SK-N-SH treated with all-trans-retinoic acid at 6 μM for 48 hours (cell line): ENCODE measurements around the gene C1D.

ENCODE experiments used
- ATAC-seq: fragments of 200-7000 bp; cut with Tn5 transposase; 3 replicates; pipeline ENCODE4 v1.9.1; 2020; ENCODE audit warnings: mild to moderate bottlenecking, moderate library complexity
- BACH2 ChIP-seq: fragments of 250-450 bp; sonication (Bioruptor Pico); IDR thresholded peaks from 2 replicates; pipeline ENCODE4 v1.9.0; 2021; ENCODE audit warnings: mild to moderate bottlenecking, borderline replicate concordance
- CSDC2 ChIP-seq: fragments of 250-450 bp; sonication (Bioruptor Pico); IDR thresholded peaks from 2 replicates; pipeline ENCODE4 v1.5.0; 2020; ENCODE audit warnings: mild to moderate bottlenecking, moderate library complexity
- ESRRG ChIP-seq: fragments of 250-450 bp; sonication (Bioruptor Pico); IDR thresholded peaks from 2 replicates; pipeline ENCODE4 v1.6.1; 2021; ENCODE audit warnings: mild to moderate bottlenecking
- GLIS3 ChIP-seq: fragments of 250-450 bp; sonication (Bioruptor Pico); IDR thresholded peaks from 2 replicates; pipeline ENCODE4 v1.5.0; 2020; ENCODE audit warnings: mild to moderate bottlenecking, moderate library complexity
- ISL1 ChIP-seq: fragments of 250-450 bp; sonication (Bioruptor Pico); IDR thresholded peaks from 2 replicates; pipeline ENCODE4 v2.1.2; 2022; ENCODE audit warnings: mild to moderate bottlenecking, moderate library complexity
- OSR1 ChIP-seq: fragments of 250-450 bp; sonication (Bioruptor Pico); IDR thresholded peaks from 2 replicates; pipeline ENCODE4 v1.8.0; 2022; ENCODE audit warnings: moderate library complexity, mild to moderate bottlenecking, inconsistent platforms
- POU6F1 ChIP-seq: fragments of 250-450 bp; sonication (Bioruptor Pico); IDR thresholded peaks from 2 replicates; pipeline ENCODE4 v1.8.0; 2021; ENCODE audit warnings: low read depth, mild to moderate bottlenecking, moderate library complexity, borderline replicate concordance
- PPARA ChIP-seq: fragments of 250-450 bp; sonication (Bioruptor Pico); IDR thresholded peaks from 2 replicates; pipeline ENCODE4 v1.5.0; 2020; ENCODE audit warnings: mild to moderate bottlenecking, borderline replicate concordance
- RARB ChIP-seq: fragments of 250-450 bp; sonication (Bioruptor Pico); IDR thresholded peaks from 2 replicates; pipeline ENCODE4 v1.8.0; 2021; ENCODE audit warnings: mild to moderate bottlenecking, moderate library complexity
- TCF4 ChIP-seq: fragments of 250-450 bp; sonication (Bioruptor Pico); IDR thresholded peaks from 2 replicates; pipeline ENCODE4 v1.8.0; 2021; ENCODE audit warnings: mild to moderate bottlenecking, moderate library complexity, borderline replicate concordance
- TOX ChIP-seq: fragments of 250-450 bp; sonication (Bioruptor Pico); IDR thresholded peaks from 2 replicates; pipeline ENCODE4 v1.8.0; 2021; ENCODE audit warnings: mild to moderate bottlenecking, moderate library complexity, borderline replicate concordance
- TSHZ2 ChIP-seq: fragments of 250-450 bp; sonication (Bioruptor Pico); IDR thresholded peaks from 2 replicates; pipeline ENCODE4 v1.5.0; 2020; ENCODE audit warnings: mild to moderate bottlenecking, moderate library complexity
- ZC3H10 ChIP-seq: fragments of 250-450 bp; sonication (Bioruptor Pico); IDR thresholded peaks from 2 replicates; pipeline ENCODE4 v1.5.1; 2021; ENCODE audit warnings: mild to moderate bottlenecking, moderate library complexity
- ZFP3 ChIP-seq: fragments of 250-450 bp; sonication (Bioruptor Pico); IDR thresholded peaks from 2 replicates; pipeline ENCODE4 v1.5.0; 2020; ENCODE audit warnings: mild to moderate bottlenecking, moderate library complexity
- ZFP30 ChIP-seq: fragments of 450-650 bp; formaldehyde crosslinking; IDR thresholded peaks from 2 replicates; pipeline ENCODE4 v1.5.0; 2022; ENCODE audit warnings: mild to moderate bottlenecking, moderate library complexity
- ZNF70 ChIP-seq: fragments of 450-650 bp; formaldehyde crosslinking; IDR thresholded peaks from 2 replicates; pipeline ENCODE4 v1.5.0; 2020; ENCODE audit warnings: mild to moderate bottlenecking, moderate library complexity
- ZNF8 ChIP-seq: fragments of 450-650 bp; formaldehyde crosslinking; IDR thresholded peaks from 2 replicates; pipeline ENCODE4 v1.5.0; 2020; ENCODE audit warnings: mild to moderate bottlenecking, moderate library complexity
- TF ChIP-seq, protein P1 (sequence below): fragments of 250-450 bp; sonication (Bioruptor Pico); IDR thresholded peaks from 2 replicates; pipeline ENCODE4 v1.8.0; 2020; ENCODE audit warnings: mild to moderate bottlenecking, moderate library complexity, borderline replicate concordance
- TF ChIP-seq, protein P2 (sequence below): fragments of 250-450 bp; sonication (Bioruptor Pico); IDR thresholded peaks from 2 replicates; pipeline ENCODE4 v1.5.1; 2020; ENCODE audit warnings: low read depth, mild to moderate bottlenecking, moderate library complexity
- TF ChIP-seq, protein P3 (sequence below): fragments of 250-450 bp; sonication (Bioruptor Pico); IDR thresholded peaks from 2 replicates; pipeline ENCODE4 v1.5.1; 2021; ENCODE audit warnings: mild to moderate bottlenecking, moderate library complexity

C1D gene

GRCh38 chr2:68045342-68045741 lies 17.5 kb downstream of the C1D start (continued):
- peak; percentile 15; the same call in 1 of the 2 replicates for TF ChIP-seq ZNF8 (CRISPR knock-in tag)
- peak; percentile 93 for TF ChIP-seq ESRRG (CRISPR knock-in tag)
- TF ChIP-seq GLIS3 (CRISPR knock-in tag): peak; percentile 95; the same call in 1 of the 2 replicates
- TF ChIP-seq ZFP30: no peak

DNA sequence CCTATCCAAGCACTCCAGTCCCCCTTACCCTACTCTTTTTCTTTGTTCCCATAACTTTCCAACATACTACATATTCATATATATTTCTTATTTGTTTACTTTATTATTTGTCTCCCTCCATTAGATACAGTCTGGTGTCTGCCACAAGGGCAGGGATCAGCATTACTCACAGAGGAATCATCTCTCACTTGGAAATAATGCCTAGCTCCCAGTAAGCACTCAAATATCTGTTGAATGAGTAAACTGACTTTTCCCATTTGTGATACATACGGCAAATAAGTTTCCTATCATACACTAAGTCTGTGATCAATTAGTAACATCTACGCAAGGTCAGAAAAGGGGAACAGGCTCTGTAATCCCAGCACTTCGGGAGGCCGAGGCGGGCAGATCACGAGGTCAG lies 18.7 kb downstream of the C1D start:
- TF ChIP-seq, protein P1, sequence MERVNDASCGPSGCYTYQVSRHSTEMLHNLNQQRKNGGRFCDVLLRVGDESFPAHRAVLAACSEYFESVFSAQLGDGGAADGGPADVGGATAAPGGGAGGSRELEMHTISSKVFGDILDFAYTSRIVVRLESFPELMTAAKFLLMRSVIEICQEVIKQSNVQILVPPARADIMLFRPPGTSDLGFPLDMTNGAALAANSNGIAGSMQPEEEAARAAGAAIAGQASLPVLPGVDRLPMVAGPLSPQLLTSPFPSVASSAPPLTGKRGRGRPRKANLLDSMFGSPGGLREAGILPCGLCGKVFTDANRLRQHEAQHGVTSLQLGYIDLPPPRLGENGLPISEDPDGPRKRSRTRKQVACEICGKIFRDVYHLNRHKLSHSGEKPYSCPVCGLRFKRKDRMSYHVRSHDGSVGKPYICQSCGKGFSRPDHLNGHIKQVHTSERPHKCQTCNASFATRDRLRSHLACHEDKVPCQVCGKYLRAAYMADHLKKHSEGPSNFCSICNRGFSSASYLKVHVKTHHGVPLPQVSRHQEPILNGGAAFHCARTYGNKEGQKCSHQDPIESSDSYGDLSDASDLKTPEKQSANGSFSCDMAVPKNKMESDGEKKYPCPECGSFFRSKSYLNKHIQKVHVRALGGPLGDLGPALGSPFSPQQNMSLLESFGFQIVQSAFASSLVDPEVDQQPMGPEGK: no peak
- TF ChIP-seq ISL1 (CRISPR knock-in tag) (peak; percentile 23), ZC3H10 (CRISPR knock-in tag) (peak; percentile 60; the same call in 1 of the 2 replicates), ZFP3 (CRISPR knock-in tag) (no peak)
- TF ChIP-seq, all 23 proteins: peak for 2
- ATAC-seq: peak; percentile 61

GRCh38 chr2:68043695-68044094 lies 19.1 kb downstream of the C1D start:
- no peak for TF ChIP-seq CSDC2 (CRISPR knock-in tag)
- no peak for TF ChIP-seq GLIS3 (CRISPR knock-in tag)
- no peak for TF ChIP-seq ZNF8 (CRISPR knock-in tag)
- no peak for TF ChIP-seq POU6F1 (CRISPR knock-in tag)
- no peak for TF ChIP-seq TSHZ2 (CRISPR knock-in tag)
- no peak for TF ChIP-seq RARB (CRISPR knock-in tag)
- TF ChIP-seq, protein P2, sequence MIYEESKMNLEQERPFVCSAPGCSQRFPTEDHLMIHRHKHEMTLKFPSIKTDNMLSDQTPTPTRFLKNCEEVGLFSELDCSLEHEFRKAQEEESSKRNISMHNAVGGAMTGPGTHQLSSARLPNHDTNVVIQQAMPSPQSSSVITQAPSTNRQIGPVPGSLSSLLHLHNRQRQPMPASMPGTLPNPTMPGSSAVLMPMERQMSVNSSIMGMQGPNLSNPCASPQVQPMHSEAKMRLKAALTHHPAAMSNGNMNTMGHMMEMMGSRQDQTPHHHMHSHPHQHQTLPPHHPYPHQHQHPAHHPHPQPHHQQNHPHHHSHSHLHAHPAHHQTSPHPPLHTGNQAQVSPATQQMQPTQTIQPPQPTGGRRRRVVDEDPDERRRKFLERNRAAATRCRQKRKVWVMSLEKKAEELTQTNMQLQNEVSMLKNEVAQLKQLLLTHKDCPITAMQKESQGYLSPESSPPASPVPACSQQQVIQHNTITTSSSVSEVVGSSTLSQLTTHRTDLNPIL (CRISPR knock-in tag): no peak
- TF ChIP-seq ZC3H10 (CRISPR knock-in tag): no peak
- TF ChIP-seq, protein P3, sequence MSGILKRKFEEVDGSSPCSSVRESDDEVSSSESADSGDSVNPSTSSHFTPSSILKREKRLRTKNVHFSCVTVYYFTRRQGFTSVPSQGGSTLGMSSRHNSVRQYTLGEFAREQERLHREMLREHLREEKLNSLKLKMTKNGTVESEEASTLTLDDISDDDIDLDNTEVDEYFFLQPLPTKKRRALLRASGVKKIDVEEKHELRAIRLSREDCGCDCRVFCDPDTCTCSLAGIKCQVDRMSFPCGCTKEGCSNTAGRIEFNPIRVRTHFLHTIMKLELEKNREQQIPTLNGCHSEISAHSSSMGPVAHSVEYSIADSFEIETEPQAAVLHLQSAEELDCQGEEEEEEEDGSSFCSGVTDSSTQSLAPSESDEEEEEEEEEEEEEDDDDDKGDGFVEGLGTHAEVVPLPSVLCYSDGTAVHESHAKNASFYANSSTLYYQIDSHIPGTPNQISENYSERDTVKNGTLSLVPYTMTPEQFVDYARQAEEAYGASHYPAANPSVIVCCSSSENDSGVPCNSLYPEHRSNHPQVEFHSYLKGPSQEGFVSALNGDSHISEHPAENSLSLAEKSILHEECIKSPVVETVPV: no peak
- TF ChIP-seq OSR1: no peak
- no peak for TF ChIP-seq TCF4 (CRISPR knock-in tag)
- TF ChIP-seq ZFP3 (CRISPR knock-in tag): no peak
- no peak for TF ChIP-seq ZNF70
- peak; percentile 3 for ATAC-seq

GRCh38 chr2:68043032-68043431 lies 19.8 kb downstream of the C1D start:
- no peak for TF ChIP-seq ISL1 (CRISPR knock-in tag)
- no peak for TF ChIP-seq PPARA (CRISPR knock-in tag)
- TF ChIP-seq ZFP3 (CRISPR knock-in tag): no peak
- no peak for TF ChIP-seq RARB (CRISPR knock-in tag)
- no peak for ATAC-seq

DNA sequence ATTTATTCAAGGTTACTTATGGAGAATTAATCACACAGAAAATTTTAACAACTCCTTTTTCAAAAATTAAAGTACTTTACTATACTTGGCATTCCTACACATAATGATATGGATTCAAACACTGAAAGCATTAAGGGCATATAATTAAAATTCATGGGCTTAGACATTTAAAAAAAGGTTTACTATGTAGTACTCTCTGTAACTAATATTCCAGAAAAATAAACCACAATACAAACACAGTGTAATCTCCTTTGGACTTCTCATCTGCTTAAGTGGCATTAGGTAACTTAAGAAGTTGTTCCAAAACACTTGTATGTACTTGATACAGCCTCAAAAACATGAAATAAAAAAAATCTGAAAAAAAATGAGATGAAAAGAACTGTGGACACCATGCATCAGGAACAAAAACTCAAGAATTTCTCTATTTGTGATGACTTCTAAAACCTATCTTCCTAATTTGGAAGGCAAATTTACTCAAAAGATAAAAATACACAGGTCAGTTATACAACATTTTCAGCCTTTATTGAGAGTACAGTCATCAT lies 21.0 kb downstream of the C1D start:
- ATAC-seq: no peak
- TF ChIP-seq TSHZ2 (CRISPR knock-in tag) (no peak), ZFP3 (CRISPR knock-in tag) (no peak), PPARA (CRISPR knock-in tag) (no peak), ZNF8 (CRISPR knock-in tag) (no peak), ZC3H10 (CRISPR knock-in tag) (no peak), OSR1 (no peak), ESRRG (CRISPR knock-in tag) (no peak), BACH2 (CRISPR knock-in tag) (no peak), TCF4 (CRISPR knock-in tag) (no peak), ZNF70 (no peak), TOX (no peak)
- TF ChIP-seq, protein P3: no peak
